GM19328 (cell line): ENCODE measurements around the gene METTL1.

ENCODE experiments used
- ATAC-seq: cut with Tn5 transposase; IDR thresholded peaks from one replicate; pipeline ENCODE4 v1.9.1; 2021; ENCODE audit warnings: mild to moderate bottlenecking, moderate library complexity; ENCODE audit not compliant: unreplicated experiment

METTL1 gene

DNA sequence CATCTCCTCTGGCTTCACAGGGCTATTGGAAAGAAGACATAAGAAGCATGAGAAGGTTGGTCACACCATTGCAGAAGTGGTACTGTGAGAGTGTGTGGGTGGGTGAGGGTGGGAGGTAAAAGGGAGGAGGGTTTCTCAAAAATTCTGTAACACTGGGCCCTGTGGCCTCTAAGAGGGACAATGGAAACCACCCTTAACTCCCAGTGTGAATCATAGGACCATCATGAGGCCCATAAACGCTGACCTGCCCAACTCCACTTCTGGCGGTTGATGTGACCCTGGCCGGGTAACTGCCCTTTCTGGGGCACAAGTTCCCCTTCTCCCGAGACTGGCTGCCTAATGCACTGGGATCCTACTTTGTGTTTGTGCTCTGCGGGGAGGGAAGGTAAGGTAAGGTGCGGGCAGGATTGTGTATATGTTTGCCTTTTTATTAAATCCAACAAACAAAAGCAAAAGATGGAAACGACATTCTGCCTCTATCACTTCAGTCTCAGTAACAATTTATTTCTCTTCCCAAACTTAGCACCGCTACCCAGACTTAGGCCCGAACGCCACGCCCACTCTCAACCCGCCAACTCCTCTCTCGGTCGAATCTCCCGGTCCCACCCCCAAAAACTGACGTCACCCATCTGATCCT lies 551 bp downstream of the METTL1 start:
- peak; percentile 63 for ATAC-seq

DNA sequence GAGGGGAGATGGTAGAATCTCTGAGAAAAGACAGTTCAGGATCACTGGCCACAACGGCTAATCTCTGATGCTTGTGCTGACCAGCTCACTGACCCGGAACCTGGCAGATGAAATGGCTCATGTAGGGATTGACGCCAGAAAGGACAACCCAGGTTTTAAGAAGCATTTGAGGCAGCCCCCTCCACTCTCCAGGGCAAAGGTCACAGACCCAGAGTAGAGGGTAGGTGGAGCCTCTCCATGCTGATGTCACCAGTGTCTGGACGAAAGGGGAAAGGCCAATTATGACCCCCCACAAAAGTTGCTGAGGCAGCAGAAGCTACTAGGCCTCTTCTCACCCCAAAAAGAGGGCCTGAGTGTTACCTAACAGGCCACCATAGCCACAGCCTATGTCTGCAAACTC lies 1.2 kb downstream of the METTL1 start:
- no peak for ATAC-seq

DNA sequence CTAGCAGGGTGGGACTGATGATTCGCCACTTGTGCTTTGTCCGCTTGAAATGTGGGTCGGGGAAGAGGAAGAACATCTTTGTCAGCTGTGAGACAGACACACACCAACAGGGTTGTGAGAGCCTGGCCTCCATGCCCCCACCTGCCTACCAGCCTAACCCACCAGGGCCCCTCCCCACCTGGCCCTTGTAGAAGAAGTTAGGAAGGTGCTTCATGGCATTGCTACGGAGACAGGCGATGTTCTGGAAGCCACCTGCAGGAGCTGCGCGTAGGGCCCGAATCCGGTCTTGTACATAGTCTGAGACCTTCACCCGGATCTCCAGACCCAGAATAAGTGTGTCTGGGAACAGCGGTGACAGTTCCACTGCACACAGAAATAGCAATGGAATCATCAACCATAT lies 2.3 kb downstream of the METTL1 start:
- no peak for ATAC-seq

DNA sequence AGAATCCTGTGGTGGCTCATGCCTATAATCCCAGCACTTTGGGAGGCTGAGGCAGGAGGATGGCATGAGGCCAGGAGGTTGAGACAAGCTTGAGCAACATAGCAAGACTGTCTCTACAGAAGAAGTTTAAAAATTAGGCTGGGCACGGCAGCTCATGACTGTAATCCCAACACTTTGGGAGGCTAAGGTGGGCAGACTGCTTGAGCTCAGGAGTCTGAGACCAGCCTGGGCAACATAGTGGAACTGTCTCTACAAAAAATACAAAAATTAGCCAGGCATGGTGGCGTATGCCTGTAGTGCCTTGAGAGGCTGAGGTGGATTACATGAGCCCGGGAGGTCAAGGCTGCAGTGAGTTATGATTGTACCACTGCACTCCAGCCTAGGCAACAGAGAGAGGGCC lies 4.0 kb downstream of the METTL1 start:
- ATAC-seq: no peak

DNA sequence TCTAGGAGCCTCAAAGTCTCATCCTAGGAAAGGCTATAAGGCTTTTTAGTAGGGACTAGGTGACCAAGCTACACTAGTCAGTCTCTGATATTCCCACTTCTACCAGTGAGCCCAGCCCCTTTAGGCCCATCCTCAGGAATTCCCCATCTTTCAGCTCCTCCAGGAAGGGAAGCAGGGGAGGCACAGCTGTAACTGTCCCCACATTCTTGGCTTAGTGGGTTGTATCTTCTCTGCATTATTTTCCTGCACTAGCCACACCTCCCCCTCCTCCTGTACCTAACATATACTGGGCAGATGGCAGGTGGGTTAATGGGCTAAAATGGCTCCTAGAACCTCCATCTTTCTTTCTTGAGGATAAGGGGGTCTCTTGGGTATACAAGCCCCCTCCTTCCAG lies 4.6 kb downstream of the METTL1 start:
- no peak for ATAC-seq

DNA sequence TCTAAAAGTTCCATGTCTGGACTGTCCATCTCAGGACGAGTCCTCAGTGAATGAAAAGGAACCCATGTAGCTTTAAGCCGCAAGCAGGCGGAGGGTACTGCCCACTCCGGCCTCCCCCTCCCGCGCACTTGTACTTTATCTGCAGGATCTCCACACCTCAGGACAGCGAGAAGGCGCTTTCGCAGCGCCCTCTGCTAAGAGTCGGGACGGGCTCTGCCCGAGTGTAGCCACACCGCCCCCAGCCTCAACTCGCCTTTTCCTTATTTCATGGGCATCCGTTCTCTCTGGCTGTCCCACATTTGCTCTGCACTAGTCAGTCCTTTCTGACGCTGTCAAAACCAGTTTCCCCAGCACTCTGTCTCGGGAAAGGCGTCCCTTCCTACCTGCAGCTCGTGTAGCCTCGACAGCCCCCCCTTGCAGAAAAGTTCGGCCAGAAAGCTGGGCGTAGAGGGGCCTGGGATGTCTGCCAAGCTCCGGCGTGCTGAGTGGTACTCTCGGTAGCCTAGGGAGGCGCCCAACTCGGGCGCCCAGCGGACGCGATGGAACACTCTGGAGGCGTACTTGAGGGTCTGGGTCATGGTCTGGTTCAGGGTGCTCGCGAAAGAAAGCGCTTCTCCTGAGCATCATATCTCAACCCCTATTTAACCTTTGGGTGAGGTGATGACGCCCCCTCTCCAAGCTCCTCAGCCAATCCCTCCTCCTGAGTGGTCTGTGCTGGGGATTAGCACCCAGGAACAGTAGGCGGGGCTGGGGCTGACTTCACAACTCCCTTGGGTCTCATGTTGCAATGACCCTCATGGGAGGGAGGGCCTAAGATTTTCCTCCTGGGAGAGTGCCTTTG lies 5.2 kb downstream of the METTL1 start, which contains the start of gene CYP27B1:
Gene CYP27B1 (minus strand): TSS at position 615 of the 841 bp plus-strand sequence. CDS start 37 bp downstream, at position 578.
- no peak for ATAC-seq

DNA sequence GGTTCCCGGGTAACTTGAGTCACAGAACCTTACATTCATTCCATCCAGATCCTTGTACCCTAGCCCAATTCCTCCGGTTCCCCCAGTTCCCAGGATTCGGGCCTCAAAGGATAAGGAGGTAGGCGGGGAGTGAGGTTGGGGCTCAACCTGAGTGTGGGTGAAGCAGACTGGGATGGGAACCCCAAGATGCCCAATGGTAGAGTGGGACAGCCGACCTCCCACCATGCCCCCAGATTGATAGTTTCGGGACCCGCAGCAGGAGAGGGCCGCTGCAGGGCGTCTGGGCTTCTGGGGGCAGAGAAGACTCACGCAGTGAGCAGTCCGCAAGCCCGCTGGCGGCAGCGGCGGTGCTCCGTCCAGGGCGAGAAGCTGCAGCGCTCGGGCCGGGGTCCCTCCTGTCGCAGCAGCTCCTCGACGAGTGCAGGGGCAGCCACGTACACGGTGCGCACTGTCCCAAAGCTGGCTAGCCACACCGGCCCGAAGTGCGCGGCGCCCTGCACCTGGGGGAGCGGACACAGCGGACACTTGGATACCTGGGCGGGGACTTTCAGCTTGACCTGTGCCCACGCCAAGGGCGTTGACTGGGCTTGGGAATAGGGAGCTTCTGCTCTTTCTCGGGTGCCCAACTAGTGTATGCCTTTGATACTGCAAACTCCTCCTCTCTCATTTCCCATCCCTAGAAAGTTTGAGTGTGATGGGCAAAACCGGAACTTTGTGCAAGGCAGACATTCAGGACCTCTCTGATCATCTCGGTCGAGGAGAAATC lies 6.0 kb downstream of the METTL1 start:
- no peak for ATAC-seq

DNA sequence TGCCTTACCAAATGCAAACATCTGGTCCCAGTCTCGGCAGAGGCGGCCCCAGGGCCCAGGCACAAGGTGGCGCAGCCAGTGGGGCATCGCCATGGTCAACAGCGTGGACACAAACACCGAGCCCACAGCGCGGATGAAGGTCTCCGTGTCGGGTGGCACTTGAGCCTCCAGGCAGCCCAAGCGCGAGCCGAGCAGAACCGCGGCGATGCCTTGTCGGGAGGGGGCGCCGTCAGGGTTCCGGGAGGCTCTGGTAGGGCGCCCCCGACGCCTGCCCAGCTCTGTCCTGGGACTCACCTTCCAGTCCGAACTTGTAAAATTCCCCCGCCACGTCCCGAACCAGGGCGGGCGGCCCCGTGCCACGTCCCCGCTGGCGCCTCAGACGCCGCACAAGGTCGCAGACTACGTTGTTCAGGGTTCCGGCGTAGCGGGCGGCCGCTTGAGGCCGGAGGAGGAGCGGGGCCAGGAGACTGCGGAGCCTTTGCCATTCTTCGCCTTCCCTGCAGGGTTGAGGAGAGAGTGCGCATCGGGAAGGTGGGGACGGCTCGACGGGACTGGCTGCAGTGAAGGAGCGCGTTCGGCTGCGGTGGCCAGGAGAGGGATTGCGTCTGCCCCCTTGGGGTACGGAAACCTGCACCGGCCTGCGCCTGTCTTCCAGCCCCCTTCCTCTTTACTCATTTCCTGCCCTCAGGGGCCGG lies 6.8 kb downstream of the METTL1 start:
- ATAC-seq: peak; percentile 45

DNA sequence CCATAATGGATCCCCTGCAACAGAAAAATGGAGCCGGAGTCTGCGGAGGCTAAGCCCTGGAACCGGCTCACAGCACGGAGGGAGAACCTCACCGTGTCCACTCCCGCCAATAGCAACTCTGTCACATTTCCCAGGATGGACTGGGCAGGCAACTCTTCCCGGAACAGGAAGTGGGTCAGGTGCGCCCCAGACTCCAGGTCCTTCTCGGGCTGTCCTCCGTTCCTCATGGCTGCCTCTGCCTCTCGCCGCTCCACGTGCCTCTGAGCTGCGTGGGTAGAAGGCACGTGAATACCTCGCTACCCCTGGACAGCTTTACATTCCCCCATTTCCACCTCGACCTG lies 7.3 kb downstream of the METTL1 start:
- peak; percentile 5 for ATAC-seq

DNA sequence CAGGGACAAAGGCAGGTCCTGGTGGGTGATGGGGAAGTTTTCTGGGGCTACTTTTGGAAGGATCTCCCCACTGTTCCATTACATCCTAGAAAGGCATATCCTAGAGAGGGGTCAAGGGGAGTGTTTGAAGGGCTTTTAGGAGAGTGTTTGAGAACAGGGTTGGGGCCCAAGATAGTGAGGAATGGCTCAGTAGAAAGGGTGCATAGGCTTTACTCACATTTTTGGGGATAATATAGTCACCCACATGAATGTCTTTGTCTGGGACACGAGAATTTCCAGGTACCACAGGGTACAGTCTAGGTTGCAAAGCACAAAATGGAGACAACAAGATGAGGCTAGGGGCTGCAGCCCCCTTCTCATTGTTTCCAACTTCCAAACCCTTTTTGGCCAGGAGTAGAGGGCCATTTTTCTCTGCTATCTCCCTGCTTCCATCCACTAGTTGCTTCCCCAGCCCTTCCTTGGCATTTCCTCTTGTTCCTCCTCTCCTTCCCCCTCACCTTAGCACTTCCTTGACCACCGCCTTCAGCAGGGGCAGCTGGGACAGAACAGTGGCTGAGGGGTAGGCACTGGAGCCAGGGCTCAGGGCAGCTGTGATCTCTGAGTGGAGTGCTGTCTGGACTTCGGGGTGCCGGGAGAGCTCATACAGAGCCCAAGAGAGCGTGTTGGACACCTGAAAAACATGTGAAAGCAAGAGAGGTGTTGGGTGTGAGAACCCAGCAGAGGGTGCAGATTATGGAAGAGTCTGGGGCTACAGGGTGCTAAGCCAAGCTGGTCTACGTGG lies 7.8 kb downstream of the METTL1 start:
- no peak for ATAC-seq

DNA sequence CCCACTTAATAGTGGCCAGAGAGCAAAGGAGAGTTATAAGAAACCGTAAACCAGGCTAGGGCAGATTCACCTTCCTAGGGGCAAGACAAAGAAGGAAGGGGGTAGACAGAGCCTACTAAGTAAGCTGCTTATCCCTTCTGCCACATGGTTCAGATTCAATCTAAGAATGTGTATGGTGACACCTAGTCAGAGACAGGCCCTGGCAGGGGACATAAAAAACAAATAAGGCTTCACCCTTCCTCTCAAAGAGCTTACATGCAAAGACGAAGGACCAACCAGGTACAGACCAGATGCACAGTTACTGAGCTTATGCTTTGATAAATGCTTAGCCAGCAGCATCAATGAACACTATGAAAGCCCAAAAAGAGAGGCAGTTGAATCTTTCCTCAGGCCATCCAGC lies 9.4 kb downstream of the METTL1 start:
- ATAC-seq: no peak

DNA sequence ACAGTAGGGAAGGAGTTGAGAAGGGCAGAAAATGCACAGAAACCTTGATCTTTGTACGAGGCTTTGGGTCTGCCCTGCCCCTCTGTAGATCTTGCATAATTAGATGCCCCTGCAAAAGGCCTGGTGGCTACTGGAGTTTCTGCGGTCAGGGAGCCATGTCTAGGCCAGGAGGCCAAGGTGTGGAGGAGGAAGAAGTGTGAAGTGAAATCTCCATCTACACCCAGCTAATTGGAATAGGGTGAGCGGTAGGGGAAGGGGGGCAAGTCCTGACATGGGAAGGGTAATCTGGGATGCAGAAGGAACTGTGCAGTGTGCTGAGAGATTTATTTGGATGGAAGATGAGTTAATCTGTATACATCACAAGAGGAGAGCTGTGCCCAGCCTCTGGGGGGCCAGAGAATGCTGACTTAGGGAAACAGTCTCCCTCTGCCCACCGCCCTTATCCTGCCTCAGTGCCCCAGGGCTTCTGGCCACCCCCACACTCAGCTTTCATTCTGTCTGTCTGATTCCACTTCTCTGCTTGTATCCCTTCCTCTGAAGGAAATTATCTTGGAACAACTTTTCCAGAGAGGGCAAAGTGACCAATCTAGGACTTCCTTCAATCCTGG lies 10.4 kb downstream of the METTL1 start:
- no peak for ATAC-seq

DNA sequence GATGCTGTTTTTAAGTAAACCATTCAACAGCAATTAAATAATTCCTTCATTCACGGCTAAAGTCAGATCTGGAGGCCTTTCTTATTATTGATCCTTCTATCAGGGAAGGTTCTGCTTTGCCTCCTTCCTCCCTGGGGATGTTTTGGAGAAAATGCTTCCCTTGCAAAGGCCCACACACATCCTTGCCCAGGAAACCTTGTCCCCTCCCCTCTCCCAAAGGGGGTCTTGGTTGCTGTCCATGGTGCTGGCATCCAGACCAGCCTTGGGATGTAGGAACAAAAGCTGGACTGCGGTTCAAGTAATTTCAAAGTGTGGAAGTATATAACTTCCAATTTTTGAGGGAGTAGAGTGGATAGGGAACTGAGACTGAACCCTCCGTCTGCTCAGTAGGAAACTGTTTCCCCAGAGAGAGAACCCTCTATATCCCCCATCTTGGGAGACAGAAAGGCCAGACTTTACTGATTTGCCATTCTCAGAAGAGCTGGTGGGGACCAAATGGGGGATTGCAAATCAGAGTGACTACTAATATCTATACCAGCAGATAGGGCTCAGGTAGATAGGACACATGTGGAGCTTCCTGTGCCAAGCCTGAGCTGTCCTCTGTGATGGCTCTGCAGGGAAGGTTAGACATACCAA lies 11.4 kb downstream of the METTL1 start:
- no peak for ATAC-seq

DNA sequence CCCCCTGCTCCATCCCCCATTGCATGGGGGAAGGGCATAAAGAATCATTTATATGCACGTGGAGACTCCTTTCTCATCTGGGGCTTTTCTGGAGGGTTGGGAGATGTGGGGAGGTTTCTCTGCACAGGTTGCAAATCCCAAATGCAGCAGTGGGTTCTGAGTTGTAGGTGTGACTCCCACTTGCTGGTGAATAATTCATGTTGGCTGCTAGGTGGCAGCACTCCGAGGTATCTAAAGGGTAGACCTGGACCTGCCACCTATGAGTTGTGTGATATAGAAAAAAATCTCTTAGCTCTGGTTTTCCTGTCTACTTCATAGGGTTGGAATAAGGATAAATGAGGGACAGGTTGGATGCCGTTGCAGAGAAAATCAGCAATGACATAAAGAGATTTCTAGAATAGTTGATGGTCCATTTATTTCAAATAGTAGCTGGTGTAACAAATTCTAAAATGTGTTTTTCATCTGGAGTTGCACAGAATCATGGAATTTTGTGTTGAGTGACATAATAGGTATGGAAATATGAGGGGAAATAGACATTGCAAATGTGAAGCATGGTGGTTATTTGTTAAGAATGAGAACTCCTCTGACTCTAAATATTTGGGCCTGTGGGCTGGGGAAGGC lies 12.4 kb downstream of the METTL1 start:
- no peak for ATAC-seq

DNA sequence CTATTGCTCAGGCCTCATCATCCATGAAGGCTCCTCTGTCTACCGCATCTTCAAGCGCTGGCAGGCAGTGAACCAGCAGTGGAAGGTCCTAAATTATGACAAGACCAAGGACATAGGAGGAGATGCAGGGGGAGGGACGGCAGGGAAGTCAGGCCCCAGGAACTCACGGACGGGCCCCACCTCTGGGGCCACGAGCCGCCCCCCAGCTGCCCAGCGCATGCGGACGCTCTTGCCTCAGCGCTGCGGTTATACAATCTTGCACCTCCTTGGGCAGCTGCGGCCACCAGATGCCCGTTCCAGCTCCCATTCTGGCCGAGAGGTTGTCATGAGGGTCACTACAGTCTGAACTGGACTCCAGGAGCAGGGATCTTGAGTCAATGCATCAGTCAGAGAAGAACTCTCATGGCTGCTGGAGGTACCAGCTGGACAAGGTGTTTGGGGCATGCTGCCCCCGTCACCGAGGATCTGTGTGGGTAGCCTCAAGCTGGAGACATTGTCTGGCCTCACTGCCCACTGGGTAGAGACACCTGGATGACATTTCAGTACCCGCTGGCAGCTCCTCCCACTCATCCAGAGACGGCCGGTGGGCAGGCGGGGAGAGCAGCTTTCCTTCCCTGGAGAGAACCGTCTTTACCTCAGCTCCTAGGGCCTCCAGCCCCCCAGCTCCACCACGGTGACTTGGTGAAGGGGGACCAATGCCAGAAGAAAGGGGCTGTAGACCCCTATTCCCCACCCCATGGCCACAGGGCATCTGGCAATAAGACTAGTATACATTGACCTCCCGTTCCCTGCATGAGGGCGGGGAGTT lies 13.1 kb downstream of the METTL1 start:
- no peak for ATAC-seq

DNA sequence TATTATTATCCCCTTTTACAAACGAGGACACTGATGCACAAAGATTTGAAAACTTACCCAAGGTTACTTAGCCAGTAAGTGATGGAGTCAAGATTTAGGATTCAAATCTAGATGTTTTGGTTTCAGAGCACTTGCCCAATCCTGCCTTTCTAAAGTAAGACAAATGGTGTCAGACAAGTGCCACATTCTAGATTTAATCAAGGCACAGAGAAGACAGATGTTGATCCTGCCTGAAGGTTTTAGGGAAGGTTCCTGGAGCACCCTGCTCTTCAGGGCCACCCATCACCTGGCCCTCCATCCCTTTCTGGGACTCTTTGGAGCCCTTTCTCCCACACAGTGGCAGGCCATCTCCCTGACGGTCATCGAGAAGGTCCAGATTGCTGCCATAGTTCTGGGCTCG lies 14.1 kb downstream of the METTL1 start:
- ATAC-seq: no peak

DNA sequence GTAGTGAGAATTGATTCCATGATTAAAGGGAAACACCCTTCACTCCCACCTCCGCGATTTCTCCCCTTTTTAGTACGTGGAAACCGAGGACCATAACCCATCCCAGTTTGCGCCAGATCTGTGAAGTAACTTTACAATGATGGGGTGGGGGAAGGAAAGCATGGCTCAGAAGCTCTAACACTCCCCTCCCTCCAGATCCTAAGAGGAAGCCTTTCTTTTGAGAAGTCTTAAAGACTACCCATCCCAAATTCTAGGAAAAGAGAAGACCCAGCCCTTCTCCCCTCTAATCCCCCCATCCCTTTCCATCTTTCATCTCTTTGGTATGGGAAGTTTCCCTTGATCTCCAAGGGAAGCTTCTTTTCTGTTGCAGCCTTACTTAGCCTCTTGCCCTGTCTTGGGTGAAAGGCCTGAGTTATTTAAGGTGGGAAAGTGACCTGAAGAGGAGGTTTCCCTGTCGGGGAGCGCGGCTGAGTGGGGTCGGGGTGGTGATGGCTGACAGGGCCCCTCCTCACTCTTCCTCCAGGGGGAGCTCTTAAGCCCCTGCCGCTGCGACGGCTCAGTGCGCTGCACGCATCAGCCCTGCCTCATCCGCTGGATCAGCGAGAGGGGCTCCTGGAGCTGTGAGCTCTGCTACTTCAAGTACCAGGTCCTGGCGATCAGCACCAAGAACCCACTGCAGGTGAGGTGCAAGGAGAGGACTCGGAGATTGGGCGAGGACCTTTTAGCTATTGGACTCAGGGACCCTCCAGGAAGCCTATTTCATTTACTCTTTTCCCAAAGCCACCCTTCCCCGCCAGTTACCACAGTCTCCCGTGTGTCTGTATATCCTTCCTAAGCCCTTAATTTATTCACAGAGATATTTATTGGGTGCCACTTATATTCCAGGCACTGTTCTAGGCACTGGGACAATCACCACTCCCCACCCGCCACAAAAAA lies 15.2 kb downstream of the METTL1 start:
- no peak for ATAC-seq
